HG03469 (cell line): Measurements from ENCODE around the gene BCAN.

Source experiments
- ATAC-seq: cut with Tn5 transposase; IDR thresholded peaks from one replicate; pipeline ENCODE4 v1.9.1; 2021; ENCODE audit warnings: mild to moderate bottlenecking, moderate library complexity, moderate number of reproducible peaks; ENCODE audit not compliant: unreplicated experiment

BCAN gene

GRCh38 chr1:156643049-156643777 is 1.3 kb downstream of the BCAN start:
- no peak for ATAC-seq

- no peak for ATAC-seq
Measured at GRCh38 chr1:156643778-156644092, 1.8 kb downstream of the BCAN start.

- ATAC-seq = no peak
Measured at GRCh38 chr1:156644146-156644545, 2.2 kb downstream of the BCAN start.

DNA sequence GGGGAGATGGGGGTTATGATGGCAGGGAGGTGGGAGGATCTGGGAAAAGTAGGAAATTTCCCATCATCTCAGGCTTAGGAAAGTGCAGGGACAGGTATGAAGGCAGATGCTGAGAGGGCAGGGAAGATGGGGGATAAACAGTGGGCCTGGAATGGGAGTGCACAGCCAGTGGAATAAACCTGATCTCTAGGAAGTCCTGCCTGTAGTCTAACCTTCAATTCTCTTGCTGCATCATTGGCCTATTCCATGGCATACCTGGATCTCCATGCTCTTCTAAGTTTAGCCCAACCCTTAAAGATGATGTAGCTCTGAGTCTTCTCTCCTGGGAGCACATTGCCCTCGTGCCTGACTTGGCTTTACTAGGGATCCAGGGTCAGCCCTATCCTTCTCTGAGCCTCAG is 2.7 kb downstream of the BCAN start:
- ATAC-seq = no peak

GRCh38 chr1:156645056-156645455 is 3.1 kb downstream of the BCAN start:
- ATAC-seq = no peak

DNA sequence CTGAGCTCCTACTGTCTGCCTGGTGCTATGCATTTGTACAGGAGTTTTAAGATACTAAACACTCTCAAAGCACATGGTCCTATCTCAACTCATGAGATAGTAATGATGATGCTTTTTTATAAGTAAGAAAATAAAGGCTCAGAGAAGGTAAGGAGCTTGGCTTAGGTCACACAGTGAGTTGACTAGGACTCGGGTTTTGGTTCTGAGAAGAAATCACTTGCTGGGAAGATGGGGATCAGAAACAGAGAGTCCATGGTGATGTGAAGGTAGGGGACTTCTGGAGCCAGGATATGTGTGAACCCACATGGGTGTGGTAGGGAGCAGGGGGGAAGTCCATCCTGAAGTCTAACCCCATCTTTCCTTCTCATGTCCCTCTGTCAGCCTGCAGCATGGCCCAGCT is 3.7 kb downstream of the BCAN start:
- no peak for ATAC-seq

GRCh38 chr1:156646738-156647211 is 4.9 kb downstream of the BCAN start:
- no peak for ATAC-seq

DNA sequence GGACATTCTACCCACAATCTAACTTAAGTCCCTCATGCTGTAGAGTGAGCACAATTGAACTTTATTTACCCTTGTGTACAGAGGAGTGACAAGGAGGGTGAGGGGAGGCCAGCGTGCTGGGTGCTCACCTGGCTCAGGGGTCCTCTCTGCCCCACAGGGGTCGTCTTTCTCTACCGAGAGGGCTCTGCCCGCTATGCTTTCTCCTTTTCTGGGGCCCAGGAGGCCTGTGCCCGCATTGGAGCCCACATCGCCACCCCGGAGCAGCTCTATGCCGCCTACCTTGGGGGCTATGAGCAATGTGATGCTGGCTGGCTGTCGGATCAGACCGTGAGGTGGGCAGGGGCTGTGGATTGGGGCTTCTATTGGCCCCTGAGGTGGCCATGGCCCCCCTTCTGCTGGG is 5.4 kb downstream of the BCAN start:
- no peak for ATAC-seq

DNA sequence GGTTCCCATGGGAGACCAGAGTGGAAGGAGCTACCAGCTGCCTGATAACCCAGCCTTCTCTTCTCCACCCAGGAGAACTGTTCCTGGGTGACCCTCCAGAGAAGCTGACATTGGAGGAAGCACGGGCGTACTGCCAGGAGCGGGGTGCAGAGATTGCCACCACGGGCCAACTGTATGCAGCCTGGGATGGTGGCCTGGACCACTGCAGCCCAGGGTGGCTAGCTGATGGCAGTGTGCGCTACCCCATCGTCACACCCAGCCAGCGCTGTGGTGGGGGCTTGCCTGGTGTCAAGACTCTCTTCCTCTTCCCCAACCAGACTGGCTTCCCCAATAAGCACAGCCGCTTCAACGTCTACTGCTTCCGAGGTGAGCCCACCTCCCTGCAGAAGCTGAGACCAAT is 6.6 kb downstream of the BCAN start:
- ATAC-seq = no peak

GRCh38 chr1:156648951-156649350 is 7.0 kb downstream of the BCAN start:
- no peak for ATAC-seq

DNA sequence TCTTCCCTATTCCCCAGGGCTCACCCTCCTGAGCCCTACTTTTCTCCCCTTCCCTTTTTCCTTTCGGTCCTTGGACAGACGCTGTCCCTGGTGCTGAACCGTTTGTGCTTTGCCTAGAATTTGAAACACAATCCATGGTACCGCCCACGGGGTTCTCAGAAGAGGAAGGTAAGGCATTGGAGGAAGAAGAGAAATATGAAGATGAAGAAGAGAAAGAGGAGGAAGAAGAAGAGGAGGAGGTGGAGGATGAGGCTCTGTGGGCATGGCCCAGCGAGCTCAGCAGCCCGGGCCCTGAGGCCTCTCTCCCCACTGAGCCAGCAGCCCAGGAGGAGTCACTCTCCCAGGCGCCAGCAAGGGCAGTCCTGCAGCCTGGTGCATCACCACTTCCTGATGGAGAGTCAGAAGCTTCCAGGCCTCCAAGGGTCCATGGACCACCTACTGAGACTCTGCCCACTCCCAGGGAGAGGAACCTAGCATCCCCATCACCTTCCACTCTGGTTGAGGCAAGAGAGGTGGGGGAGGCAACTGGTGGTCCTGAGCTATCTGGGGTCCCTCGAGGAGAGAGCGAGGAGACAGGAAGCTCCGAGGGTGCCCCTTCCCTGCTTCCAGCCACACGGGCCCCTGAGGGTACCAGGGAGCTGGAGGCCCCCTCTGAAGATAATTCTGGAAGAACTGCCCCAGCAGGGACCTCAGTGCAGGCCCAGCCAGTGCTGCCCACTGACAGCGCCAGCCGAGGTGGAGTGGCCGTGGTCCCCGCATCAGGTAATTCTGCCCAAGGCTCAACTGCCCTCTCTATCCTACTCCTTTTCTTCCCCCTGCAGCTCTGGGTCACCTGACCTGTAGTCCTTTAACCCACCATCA is 10.4 kb downstream of the BCAN start:
- no peak for ATAC-seq

GRCh38 chr1:156652992-156653355 is 11.1 kb downstream of the BCAN start:
- ATAC-seq = no peak

DNA sequence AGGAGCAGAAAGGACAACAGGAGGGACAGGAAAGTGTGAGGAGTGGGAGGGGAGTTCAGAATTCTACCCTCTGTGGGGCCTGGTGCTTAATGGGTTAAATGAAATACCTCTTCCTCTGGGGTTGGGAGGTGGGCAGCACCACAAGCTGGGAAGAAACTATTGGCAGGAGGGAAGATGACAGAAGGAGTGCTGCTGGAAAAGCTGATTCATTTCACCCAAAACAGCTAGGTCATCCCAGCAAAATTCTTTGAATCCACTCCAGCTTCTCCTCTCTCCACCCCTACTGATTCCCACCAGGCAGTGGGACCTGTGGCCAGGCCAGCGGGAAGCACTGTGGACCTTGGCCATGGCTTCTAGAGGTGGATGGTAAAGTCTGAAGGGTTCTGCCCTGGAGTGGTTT is 12.8 kb downstream of the BCAN start:
- no peak for ATAC-seq

GRCh38 chr1:156655151-156655903 is 13.4 kb downstream of the BCAN start:
- no peak for ATAC-seq

GRCh38 chr1:156655904-156656516 is 14.1 kb downstream of the BCAN start:
- ATAC-seq = no peak

DNA sequence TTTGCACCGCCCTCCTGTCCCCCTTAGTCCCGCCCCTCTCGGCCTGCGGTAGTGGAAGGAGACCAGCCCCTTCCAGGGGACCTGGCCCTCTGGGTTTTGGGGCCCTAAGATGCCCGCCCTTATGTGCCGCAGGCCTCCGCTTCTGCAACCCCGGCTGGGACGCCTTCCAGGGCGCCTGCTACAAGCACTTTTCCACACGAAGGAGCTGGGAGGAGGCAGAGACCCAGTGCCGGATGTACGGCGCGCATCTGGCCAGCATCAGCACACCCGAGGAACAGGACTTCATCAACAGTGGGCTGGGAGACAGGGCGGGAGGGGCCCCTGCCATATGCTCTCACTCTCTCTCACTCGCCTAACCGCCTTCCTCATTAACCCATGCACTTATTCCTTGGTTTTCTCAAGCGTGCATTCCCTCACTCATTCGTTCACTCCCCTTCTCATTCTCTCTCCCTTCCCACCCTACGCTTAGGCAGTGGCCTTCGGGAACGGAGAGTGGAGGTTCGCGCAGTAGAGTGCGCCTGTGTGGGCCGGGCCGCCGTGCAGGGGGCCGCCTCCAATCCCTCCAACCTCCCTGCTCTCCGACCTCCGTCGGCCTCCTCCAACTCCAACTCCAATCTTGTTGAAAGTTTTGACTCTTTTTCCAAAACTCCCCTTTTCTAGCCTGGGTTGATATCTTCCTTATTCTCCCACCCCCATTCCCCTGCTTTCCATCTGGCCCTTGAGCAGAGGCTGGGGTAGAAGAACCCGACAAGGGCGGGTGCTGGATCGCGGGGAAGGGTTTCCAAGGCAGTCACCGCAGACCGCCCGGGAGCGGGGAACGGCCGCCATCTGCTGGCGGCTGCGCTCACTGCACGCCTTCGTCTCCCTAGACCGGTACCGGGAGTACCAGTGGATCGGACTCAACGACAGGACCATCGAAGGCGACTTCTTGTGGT is 15.2 kb downstream of the BCAN start:
- ATAC-seq = no peak

GRCh38 chr1:156657741-156658319 is 15.9 kb downstream of the BCAN start:
- ATAC-seq = no peak

- ATAC-seq = no peak
Measured at GRCh38 chr1:156658496-156658895, 16.6 kb downstream of the BCAN start.

DNA sequence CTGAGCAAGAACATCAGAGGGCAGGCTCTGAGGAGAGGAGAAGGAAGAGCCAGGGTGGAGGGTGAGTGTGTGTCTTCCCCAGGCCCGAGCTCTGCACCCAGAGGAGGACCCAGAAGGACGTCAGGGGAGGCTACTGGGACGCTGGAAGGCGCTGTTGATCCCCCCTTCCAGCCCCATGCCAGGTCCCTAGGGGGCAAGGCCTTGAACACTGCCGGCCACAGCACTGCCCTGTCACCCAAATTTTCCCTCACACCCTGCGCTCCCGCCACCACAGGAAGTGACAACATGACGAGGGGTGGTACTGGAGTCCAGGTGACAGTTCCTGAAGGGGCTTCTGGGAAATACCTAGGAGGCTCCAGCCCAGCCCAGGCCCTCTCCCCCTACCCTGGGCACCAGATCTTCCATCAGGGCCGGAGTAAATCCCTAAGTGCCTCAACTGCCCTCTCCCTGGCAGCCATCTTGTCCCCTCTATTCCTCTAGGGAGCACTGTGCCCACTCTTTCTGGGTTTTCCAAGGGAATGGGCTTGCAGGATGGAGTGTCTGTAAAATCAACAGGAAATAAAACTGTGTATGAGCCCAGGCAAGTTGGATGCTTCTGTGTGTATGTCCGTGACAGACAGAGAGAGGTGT is 17.1 kb downstream of the BCAN start:
- no peak for ATAC-seq
